Suppressor macrophage treated with lipopolysaccharide for 4 hours (primary cell): ENCODE results near the gene TRMT2B.
"Not testable (repeated sequence)": the region's sequence is repeated elsewhere in the genome, so short reads cannot be mapped to it uniquely, and the experiment has no call there.

Experiments used
- DNase-seq: peaks from one replicate; pipeline ENCODE4 v3.0.0-alpha.2; 2020

The TRMT2B gene

GRCh38 chrX:100999451-100999850 lies 52.5 kb downstream of the TRMT2B start:
- no peak for DNase-seq

- peak; percentile 3 for DNase-seq
Measured at GRCh38 chrX:100995469-100995868, 56.4 kb downstream of the TRMT2B start.

GRCh38 chrX:100994352-100995281 lies 57.3 kb downstream of the TRMT2B start:
- no peak for DNase-seq

GRCh38 chrX:100990139-100990538 lies 61.8 kb downstream of the TRMT2B start:
- DNase-seq, result no peak

- DNase-seq, result no peak
Measured at GRCh38 chrX:100984818-100985217, 67.1 kb downstream of the TRMT2B start.

- not testable (repeated sequence) for DNase-seq
Measured at GRCh38 chrX:100981498-100981845, 70.4 kb downstream of the TRMT2B start.

- no peak for DNase-seq
Measured at GRCh38 chrX:100980608-100981497, 71.1 kb downstream of the TRMT2B start.

- DNase-seq, result no peak
Measured at GRCh38 chrX:100979881-100980607, 71.9 kb downstream of the TRMT2B start.

- no peak for DNase-seq
Measured at GRCh38 chrX:100976211-100976610, 75.7 kb downstream of the TRMT2B start.

GRCh38 chrX:100975212-100975611 lies 76.7 kb downstream of the TRMT2B start:
- no peak for DNase-seq

GRCh38 chrX:100973411-100973810 lies 78.5 kb downstream of the TRMT2B start:
- DNase-seq, result no peak

GRCh38 chrX:100969936-100970335 lies 82.0 kb downstream of the TRMT2B start:
- DNase-seq, result no peak

GRCh38 chrX:100969408-100969807 lies 82.5 kb downstream of the TRMT2B start, which contains the start of gene ARL13A:
ARL13A (plus strand) TSS chrX:100969708; CDS start chrX:100973690, 3,982 bp downstream.
- no peak for DNase-seq

- DNase-seq, result no peak
Measured at GRCh38 chrX:100964362-100964761, 87.5 kb downstream of the TRMT2B start.

GRCh38 chrX:100962811-100963210 lies 89.1 kb downstream of the TRMT2B start:
- DNase-seq, result no peak
